KMS-11 (cell line): ENCODE data around the gene NTRK3.

ENCODE experiments used
- H2AFZ ChIP-seq: fragments of 200-600 bp; sonication (generic); 2 replicates; pipeline ENCODE4 v1.6.1; 2016; ENCODE audit warnings: antibody characterized with exemption, mixed run types, low read depth
- H3K27ac ChIP-seq: fragments of 200-600 bp; sonication (generic); 2 replicates; pipeline ENCODE4 v1.6.1; 2016; ENCODE audit warnings: mild to moderate bottlenecking, mixed run types
- H3K27me3 ChIP-seq: fragments of 200-600 bp; sonication (generic); 2 replicates; pipeline ENCODE4 v1.6.1; 2017; ENCODE audit warnings: mild to moderate bottlenecking, low read depth, mixed run types, moderate library complexity; ENCODE audit not compliant: insufficient read depth
- H3K36me3 ChIP-seq: fragments of 200-600 bp; sonication (generic); 2 replicates; pipeline ENCODE4 v1.6.1; 2017; ENCODE audit warnings: mild to moderate bottlenecking, mixed run types; ENCODE audit not compliant: insufficient read depth
- H3K4me1 ChIP-seq: fragments of 200-600 bp; sonication (generic); 2 replicates; pipeline ENCODE4 v1.6.1; 2016; ENCODE audit warnings: mild to moderate bottlenecking, low read depth, mixed run types; ENCODE audit not compliant: poor library complexity, severe bottlenecking
- H3K4me2 ChIP-seq: fragments of 200-600 bp; sonication (generic); 2 replicates; pipeline ENCODE4 v1.7.0; 2016; ENCODE audit warnings: mild to moderate bottlenecking, mixed run types
- H3K4me3 ChIP-seq: fragments of 200-600 bp; sonication (generic); IDR thresholded peaks from 2 replicates; pipeline ENCODE4 v1.6.1; 2017; ENCODE audit warnings: low read depth, low read length, mixed read lengths; ENCODE audit not compliant: insufficient read depth
- H3K79me2 ChIP-seq: fragments of 200-600 bp; sonication (generic); 2 replicates; pipeline ENCODE4 v1.6.1; 2016; ENCODE audit warnings: low read depth, mixed run types; ENCODE audit not compliant: insufficient read depth
- H3K9ac ChIP-seq: fragments of 200-600 bp; sonication (generic); 2 replicates; pipeline ENCODE4 v1.6.1; 2016; ENCODE audit warnings: mild to moderate bottlenecking, mixed run types
- H4K20me1 ChIP-seq: fragments of 200-600 bp; sonication (generic); 2 replicates; pipeline ENCODE4 v1.6.1; 2016; ENCODE audit warnings: mild to moderate bottlenecking, mixed run types; ENCODE audit not compliant: insufficient read depth
- TF ChIP-seq, protein P1 (sequence below): fragments of 200-600 bp; sonication (generic); conservative IDR thresholded peaks from 2 replicates; pipeline ENCODE4 v1.6.1; 2017; ENCODE audit warnings: low read depth, mild to moderate bottlenecking, antibody characterized with exemption, low read length, moderate library complexity, mixed read lengths

Gene NTRK3

DNA sequence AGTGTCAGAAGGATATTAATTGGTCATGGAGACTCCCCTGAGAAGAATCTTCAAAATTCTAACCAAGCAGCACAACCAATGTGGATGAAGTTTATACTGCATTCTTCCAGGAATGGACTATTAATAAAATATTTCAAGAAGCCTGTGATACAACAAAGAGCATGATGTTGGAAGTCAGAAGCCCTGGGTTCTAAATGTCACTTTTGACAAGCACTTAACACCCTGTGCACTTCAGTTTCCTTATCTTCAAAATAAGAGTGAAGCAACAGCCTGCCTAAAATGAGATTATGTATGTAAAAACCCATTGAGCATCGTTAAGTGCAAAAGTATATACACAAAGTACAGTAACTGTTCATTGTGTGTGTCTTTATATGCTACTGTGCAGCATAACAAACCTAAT, 369.4 kb downstream of the NTRK3 start:
- Histone ChIP-seq H4K20me1 (no peaks in the 10 kb centered on the region), H3K4me1 (no peaks in the 10 kb centered on the region), H3K27ac (no peak overlapping the region), H3K36me3 (no peaks in the 10 kb centered on the region), H3K9ac (no peak overlapping the region), H2AFZ (no peak overlapping the region), H3K27me3 (no peaks in the 10 kb centered on the region), H3K4me2 (no peak overlapping the region), H3K4me3 (no peak overlapping the region), H3K79me2 (no peaks in the 10 kb centered on the region)
- TF ChIP-seq, protein P1, sequence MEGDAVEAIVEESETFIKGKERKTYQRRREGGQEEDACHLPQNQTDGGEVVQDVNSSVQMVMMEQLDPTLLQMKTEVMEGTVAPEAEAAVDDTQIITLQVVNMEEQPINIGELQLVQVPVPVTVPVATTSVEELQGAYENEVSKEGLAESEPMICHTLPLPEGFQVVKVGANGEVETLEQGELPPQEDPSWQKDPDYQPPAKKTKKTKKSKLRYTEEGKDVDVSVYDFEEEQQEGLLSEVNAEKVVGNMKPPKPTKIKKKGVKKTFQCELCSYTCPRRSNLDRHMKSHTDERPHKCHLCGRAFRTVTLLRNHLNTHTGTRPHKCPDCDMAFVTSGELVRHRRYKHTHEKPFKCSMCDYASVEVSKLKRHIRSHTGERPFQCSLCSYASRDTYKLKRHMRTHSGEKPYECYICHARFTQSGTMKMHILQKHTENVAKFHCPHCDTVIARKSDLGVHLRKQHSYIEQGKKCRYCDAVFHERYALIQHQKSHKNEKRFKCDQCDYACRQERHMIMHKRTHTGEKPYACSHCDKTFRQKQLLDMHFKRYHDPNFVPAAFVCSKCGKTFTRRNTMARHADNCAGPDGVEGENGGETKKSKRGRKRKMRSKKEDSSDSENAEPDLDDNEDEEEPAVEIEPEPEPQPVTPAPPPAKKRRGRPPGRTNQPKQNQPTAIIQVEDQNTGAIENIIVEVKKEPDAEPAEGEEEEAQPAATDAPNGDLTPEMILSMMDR: no peak

DNA sequence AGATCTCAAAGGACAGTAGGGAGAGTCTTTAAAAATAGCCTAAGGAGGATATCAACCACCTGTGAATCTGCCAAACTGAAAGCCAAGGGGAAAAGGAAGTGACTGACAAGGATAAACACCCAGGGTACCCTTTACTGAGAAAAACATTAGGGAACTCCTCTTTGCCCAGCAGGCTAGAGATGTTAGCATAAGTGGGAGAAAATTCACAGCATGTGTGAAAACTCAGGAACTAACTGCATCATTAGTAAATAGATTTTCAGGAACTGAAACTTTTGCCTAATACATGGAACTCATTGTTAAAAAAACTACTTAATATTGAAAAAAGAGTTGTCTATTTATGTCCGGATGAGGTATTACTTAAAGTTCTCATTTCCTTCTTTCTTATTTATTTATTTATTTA, 375.5 kb downstream of the NTRK3 start:
- Histone ChIP-seq H3K36me3 (no peaks in the 10 kb centered on the region), H3K79me2 (no peaks in the 10 kb centered on the region), H3K4me2 (no peak overlapping the region), H3K9ac (no peak overlapping the region), H3K4me3 (no peak overlapping the region), H3K27ac (no peak overlapping the region), H3K27me3 (no peaks in the 10 kb centered on the region), H2AFZ (no peak overlapping the region), H4K20me1 (no peaks in the 10 kb centered on the region), H3K4me1 (no peaks in the 10 kb centered on the region)
- TF ChIP-seq, protein P1: no peak

DNA sequence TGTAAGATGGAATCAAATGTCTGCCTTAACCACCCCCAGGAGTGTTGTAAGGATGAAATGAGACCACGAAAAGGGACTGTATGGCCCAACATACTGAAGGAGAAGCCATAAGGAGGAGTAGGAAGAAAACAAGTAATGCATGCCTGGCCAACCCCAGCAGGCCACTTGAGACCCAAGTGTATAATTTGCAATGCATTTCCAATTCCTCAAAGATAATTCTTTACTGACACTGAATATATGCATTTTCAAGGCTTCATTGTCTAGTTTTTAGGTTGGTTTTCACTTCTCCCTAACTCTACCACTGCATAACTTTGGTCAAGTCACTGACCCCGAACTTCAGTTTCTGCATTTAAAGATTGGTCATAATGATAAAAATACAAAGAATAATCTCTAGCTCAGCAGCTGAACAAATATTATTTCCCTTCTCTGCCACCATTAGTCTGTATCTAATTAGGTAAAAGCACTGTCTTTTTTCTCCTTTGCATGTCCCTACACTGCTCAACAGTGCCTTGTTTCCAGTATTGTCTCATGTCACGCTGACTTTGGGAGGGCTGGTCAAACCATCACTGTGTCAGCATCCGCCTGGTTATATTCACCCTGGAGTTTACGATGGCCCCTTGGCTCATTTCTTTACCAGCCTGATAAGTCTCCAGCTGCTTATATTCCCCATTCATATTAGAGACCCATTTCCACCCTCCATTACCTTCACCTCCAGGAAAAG, 378.6 kb downstream of the NTRK3 start:
- Histone ChIP-seq H3K4me3 (no peak overlapping the region), H3K4me2 (no peak overlapping the region), H3K79me2 (no peaks in the 10 kb centered on the region), H3K9ac (no peak overlapping the region), H2AFZ (no peak overlapping the region), H3K27ac (no peak overlapping the region), H3K4me1 (no peaks in the 10 kb centered on the region), H3K27me3 (no peaks in the 10 kb centered on the region), H3K36me3 (no peaks in the 10 kb centered on the region), H4K20me1 (no peaks in the 10 kb centered on the region)
- TF ChIP-seq, protein P1: no peak

DNA sequence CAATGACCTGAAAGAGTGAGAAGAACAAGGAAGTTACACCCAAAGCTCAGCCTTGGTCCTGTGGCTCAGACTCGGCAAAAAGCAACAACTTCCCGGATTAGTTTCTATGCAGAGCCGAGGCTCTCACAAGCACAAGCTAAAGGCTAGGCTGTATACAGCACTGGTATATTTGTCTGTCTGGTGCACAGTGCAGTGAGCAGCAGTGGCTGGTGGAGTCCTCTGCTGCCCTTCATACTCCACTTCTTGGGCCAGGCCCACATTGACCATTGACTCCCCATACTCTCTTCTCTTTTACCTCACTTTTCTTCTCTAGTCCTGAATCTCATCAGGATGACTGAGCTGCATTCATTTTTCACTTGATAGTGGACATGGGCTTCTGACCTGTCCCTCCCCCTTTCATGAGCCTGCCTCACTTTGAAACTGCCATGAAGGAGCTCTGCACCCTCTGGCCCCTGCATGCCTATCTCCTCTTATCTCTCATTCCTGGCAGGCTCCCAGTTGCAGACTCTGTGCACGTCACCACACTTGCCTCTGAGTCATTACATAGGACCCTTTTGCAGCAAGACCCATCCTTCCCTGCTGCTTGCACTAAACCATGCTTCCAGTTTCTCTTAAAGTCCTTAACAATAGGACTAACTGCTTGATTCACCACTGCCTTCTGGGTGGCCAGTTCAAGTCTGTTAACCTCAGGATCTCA, 379.3 kb downstream of the NTRK3 start:
- Histone ChIP-seq H2AFZ (no peak overlapping the region), H3K79me2 (no peaks in the 10 kb centered on the region), H3K27ac (no peak overlapping the region), H4K20me1 (no peaks in the 10 kb centered on the region), H3K9ac (no peak overlapping the region), H3K4me3 (no peak overlapping the region), H3K27me3 (no peaks in the 10 kb centered on the region), H3K4me2 (no peak overlapping the region), H3K36me3 (no peaks in the 10 kb centered on the region), H3K4me1 (no peaks in the 10 kb centered on the region)
- TF ChIP-seq, protein P1: no peak
